Astrocyte (in vitro differentiated cells and primary cell): ENCODE measurements around the gene ANAPC16. TPM values are rescaled to one million over a fixed set of nuclear protein-coding genes. Genes with fewer than 3 reads are reported as not detected.
"Not testable (repeated sequence)": the region's sequence is repeated elsewhere in the genome, so short reads cannot be mapped to it uniquely, and the experiment has no call there.

Experiments
- DNase-seq: peaks from one replicate; pipeline ENCODE4 v3.0.0-alpha.2; 2010; ENCODE audit warnings: low read depth
- FAIRE-seq: peaks from 2 replicates; lab custom pipeline; 2011; peaks lifted over from hg19 to GRCh38; lab: Jason Lieb, UNC
- H2AFZ ChIP-seq: 2 replicates; pipeline ENCODE4 v1.6.0; 2012; ENCODE audit warnings: low read depth, low read length, inconsistent platforms
- H3K27ac ChIP-seq: 2 replicates; pipeline ENCODE4 v1.5.1; 2011; ENCODE audit warnings: low read depth, low read length, inconsistent platforms
- H3K27me3 ChIP-seq: 2 replicates; pipeline ENCODE4 v1.6.0; 2011; ENCODE audit warnings: low read length, inconsistent platforms; ENCODE audit not compliant: insufficient read depth
- H3K36me3 ChIP-seq: 2 replicates; pipeline ENCODE4 v1.5.1; 2011; ENCODE audit warnings: low read length, inconsistent platforms; ENCODE audit not compliant: insufficient read depth
- H3K4me1 ChIP-seq: 2 replicates; pipeline ENCODE4 v1.5.1; 2011; ENCODE audit warnings: low read length, inconsistent platforms; ENCODE audit not compliant: insufficient read depth
- H3K4me2 ChIP-seq: 2 replicates; pipeline ENCODE4 v1.6.0; 2012; ENCODE audit warnings: low read length, inconsistent platforms
- H3K4me3 ChIP-seq: 2 replicates; pipeline ENCODE4 v1.5.1; 2011; ENCODE audit warnings: low read depth, mild to moderate bottlenecking, low read length, inconsistent platforms; ENCODE audit not compliant: insufficient read depth
- H3K79me2 ChIP-seq: 2 replicates; pipeline ENCODE4 v1.6.0; 2012; ENCODE audit warnings: mild to moderate bottlenecking, low read length, inconsistent platforms; ENCODE audit not compliant: insufficient read depth
- H3K9ac ChIP-seq: 2 replicates; pipeline ENCODE4 v1.6.0; 2012; ENCODE audit warnings: mild to moderate bottlenecking, low read length, inconsistent platforms
- H3K9me3 ChIP-seq: 2 replicates; pipeline ENCODE4 v1.5.1; 2012; ENCODE audit warnings: low read depth, mild to moderate bottlenecking, low read length, inconsistent platforms; ENCODE audit not compliant: insufficient read depth
- H4K20me1 ChIP-seq: 2 replicates; pipeline ENCODE4 v1.6.0; 2012; ENCODE audit warnings: low read length, inconsistent platforms; ENCODE audit not compliant: insufficient read depth
- H3K27ac Mint-ChIP-seq: one replicate; pipeline ENCODE4 v1.8.0; 2021; ENCODE audit warnings: mild to moderate bottlenecking, mixed read lengths; ENCODE audit not compliant: unreplicated experiment
- H3K27me3 Mint-ChIP-seq: one replicate; pipeline ENCODE4 v1.8.0; 2021; ENCODE audit warnings: low read depth, mixed read lengths; ENCODE audit not compliant: unreplicated experiment
- H3K36me3 Mint-ChIP-seq: one replicate; pipeline ENCODE4 v1.8.0; 2021; ENCODE audit warnings: low read depth, mixed read lengths; ENCODE audit not compliant: unreplicated experiment
- H3K4me1 Mint-ChIP-seq: one replicate; pipeline ENCODE4 v1.8.0; 2021; ENCODE audit warnings: low read depth, mixed read lengths; ENCODE audit not compliant: unreplicated experiment
- H3K4me3 Mint-ChIP-seq: one replicate; pipeline ENCODE4 v1.8.0; 2021; ENCODE audit warnings: mild to moderate bottlenecking, moderate library complexity, mixed read lengths; ENCODE audit not compliant: unreplicated experiment
- H3K9me3 Mint-ChIP-seq: one replicate; pipeline ENCODE4 v1.8.0; 2021; ENCODE audit warnings: mild to moderate bottlenecking, mixed read lengths; ENCODE audit not compliant: unreplicated experiment
- EZH2 ChIP-seq: IDR thresholded peaks from 2 replicates; pipeline ENCODE4 v1.6.1; 2012; ENCODE audit warnings: mild to moderate bottlenecking, low read length, inconsistent platforms; ENCODE audit not compliant: insufficient read depth
- total RNA-seq: library from RNA; stranded (reverse); gene quantifications from 2 replicates; pipeline ENCODE4 v1.2.1, GENCODE V29; 2021
- TF ChIP-seq, protein P1 (sequence below): IDR thresholded peaks from 2 replicates; pipeline ENCODE4 v1.5.1; 2011; ENCODE audit warnings: low read depth, mild to moderate bottlenecking, inconsistent platforms, low read length, moderate library complexity; ENCODE audit not compliant: insufficient read depth

The ANAPC16 gene
- total RNA-seq, 1 donor from 2014 or later, result 47.3 TPM

DNA sequence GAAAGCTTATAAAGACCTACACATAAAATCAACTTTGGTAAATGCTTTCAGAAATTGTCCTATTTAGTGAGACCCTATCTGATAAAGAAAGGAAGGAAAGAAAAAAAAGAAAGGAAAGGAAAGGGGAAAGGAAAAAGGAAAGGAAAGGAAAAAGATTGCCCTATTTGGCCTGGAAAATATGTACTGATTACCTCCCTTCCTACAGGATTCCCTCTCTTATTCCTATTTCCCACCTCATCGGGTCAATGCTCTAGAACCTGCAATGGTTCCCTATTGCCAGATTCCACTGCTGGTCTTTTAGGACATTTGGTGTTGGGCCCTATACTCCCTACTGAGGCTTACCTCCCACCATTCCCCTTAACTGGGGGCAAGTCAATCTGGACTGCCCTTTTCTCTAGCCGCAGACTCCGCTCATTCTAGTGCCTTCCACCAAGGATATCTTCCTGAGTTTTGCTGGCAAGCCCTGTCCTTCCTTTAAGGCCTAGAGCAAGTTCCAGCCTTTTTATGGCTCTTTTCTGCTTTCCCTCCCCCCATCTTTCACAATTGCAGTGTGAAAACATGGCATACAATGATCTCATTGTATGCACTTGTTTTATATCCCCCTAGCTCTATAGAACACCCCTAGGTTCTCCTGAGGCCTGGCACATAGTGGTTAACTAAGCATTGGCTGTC lies 62.3 kb downstream of the ANAPC16 start:
- peaks cover 11% of the 10 kb centered on the region for H3K4me1 Mint-ChIP-seq
- peak overlapping the region; percentile 67 for H3K27ac Mint-ChIP-seq
- peak overlapping the region; percentile 48 for H3K4me3 Mint-ChIP-seq

DNA sequence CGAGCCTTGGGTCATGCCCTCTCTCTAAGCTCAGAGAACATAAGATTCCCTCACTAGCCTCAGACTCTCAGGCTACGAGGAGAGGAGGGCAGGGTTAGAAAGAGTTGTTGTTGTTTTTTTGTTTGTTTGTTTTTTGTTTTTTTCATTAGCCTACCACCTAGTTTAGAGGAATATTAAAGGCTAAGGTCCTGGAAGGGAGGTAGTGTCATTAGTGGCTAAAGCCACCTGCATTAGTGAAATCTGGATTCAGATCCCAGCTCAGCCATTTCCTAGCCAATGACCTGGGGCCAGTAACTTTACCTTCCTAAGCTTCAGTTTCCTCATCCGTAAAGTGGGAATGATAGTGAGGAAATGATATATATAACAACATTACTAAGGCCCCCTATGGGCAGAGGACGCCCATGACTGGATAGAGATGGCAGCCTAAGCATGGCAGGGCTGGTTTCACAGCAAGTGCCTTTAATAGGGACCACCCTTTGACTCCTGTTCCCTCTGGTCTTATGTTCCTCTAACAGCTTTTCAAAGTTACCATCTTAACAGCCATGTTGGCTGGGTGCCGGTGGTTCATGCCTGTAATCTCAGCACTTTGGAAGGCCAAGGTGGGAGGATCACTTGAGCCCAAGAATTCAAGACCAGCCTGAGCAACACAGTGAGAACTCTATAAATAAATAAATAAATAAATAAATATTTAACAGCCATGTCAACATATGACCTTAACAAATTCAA lies 63.0 kb downstream of the ANAPC16 start:
- no peaks in the 10 kb centered on the region for H3K36me3 ChIP-seq
- peaks cover 27% of the 10 kb centered on the region for H4K20me1 ChIP-seq
- H3K79me2 ChIP-seq, result peaks cover 9% of the 10 kb centered on the region
- H3K27me3 Mint-ChIP-seq, result no peaks in the 10 kb centered on the region
- TF ChIP-seq, protein P1, sequence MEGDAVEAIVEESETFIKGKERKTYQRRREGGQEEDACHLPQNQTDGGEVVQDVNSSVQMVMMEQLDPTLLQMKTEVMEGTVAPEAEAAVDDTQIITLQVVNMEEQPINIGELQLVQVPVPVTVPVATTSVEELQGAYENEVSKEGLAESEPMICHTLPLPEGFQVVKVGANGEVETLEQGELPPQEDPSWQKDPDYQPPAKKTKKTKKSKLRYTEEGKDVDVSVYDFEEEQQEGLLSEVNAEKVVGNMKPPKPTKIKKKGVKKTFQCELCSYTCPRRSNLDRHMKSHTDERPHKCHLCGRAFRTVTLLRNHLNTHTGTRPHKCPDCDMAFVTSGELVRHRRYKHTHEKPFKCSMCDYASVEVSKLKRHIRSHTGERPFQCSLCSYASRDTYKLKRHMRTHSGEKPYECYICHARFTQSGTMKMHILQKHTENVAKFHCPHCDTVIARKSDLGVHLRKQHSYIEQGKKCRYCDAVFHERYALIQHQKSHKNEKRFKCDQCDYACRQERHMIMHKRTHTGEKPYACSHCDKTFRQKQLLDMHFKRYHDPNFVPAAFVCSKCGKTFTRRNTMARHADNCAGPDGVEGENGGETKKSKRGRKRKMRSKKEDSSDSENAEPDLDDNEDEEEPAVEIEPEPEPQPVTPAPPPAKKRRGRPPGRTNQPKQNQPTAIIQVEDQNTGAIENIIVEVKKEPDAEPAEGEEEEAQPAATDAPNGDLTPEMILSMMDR, result no peak
- no peak for TF ChIP-seq EZH2
- peaks cover 11% of the 10 kb centered on the region for H3K4me1 Mint-ChIP-seq
- H3K4me2 ChIP-seq, result no peak overlapping the region
- H3K27ac Mint-ChIP-seq, result no peak overlapping the region
- H3K36me3 Mint-ChIP-seq, result peaks cover 18% of the 10 kb centered on the region
- peak overlapping the region; percentile 4 for H3K4me3 Mint-ChIP-seq
- FAIRE-seq (no peak), DNase-seq (no peak)
- no peaks in the 10 kb centered on the region for H3K9me3 ChIP-seq
- no peak overlapping the region for H3K27ac ChIP-seq
- no peaks in the 10 kb centered on the region for H3K9me3 Mint-ChIP-seq
- H3K9ac ChIP-seq, result no peak overlapping the region
- no peaks in the 10 kb centered on the region for H3K27me3 ChIP-seq
- no peak overlapping the region for H2AFZ ChIP-seq
- H3K4me3 ChIP-seq, result no peak overlapping the region
- H3K4me1 ChIP-seq, result peaks cover 16% of the 10 kb centered on the region

More for the DNA sequence above, 62.3 kb downstream of the ANAPC16 start:
- H3K9me3 ChIP-seq, result no peaks in the 10 kb centered on the region
- Mint-ChIP-seq H3K27me3 (no peaks in the 10 kb centered on the region), H3K9me3 (no peaks in the 10 kb centered on the region), H3K36me3 (peaks cover 18% of the 10 kb centered on the region)
- TF ChIP-seq EZH2, result no peak
- TF ChIP-seq, protein P1, result no peak
- H3K9ac ChIP-seq, result no peak overlapping the region
- H3K4me1 ChIP-seq, result peaks cover 17% of the 10 kb centered on the region
- H3K4me2 ChIP-seq, result no peak overlapping the region
- H3K27me3 ChIP-seq, result no peaks in the 10 kb centered on the region
- peaks cover 9% of the 10 kb centered on the region for H3K79me2 ChIP-seq
- no peaks in the 10 kb centered on the region for H3K36me3 ChIP-seq
- H3K4me3 ChIP-seq, result no peak overlapping the region
- H3K27ac ChIP-seq, result no peak overlapping the region
- H4K20me1 ChIP-seq, result peaks cover 27% of the 10 kb centered on the region
- FAIRE-seq (no peak), DNase-seq (no peak)
- no peak overlapping the region for H2AFZ ChIP-seq

DNA sequence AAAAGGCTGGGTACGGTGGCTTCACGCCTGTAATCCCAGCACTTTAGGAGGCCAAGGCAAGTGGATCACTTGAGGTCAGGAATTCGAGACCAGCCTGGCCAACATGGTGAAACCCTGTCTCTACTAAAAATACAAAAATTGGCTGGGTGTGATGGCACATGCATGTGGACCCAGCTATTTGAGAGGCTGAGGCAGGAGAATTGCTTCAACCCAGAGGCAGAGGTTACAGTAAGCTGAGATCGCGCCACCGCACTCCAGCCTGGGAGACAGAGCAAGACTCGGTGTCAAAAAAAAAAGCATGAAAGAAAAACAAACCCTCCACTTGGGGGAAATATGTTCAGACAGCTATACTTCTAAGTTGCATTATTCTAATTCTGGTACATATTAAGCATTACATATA lies 63.8 kb downstream of the ANAPC16 start:
- H3K9me3 ChIP-seq, H3K27me3 ChIP-seq, H3K27ac Mint-ChIP-seq, DNase-seq, H3K79me2 ChIP-seq, H3K36me3 ChIP-seq, H3K9ac ChIP-seq, H3K4me3 ChIP-seq, H3K27me3 Mint-ChIP-seq, H3K4me3 Mint-ChIP-seq, H3K9me3 Mint-ChIP-seq, H3K4me2 ChIP-seq, H2AFZ ChIP-seq, H3K27ac ChIP-seq, FAIRE-seq: not testable (repeated sequence)
- H4K20me1 ChIP-seq, result peaks cover 22% of the 10 kb centered on the region
- H3K36me3 Mint-ChIP-seq, result peaks cover 18% of the 10 kb centered on the region
- H3K4me1 Mint-ChIP-seq, result peaks cover 11% of the 10 kb centered on the region
- peaks cover 11% of the 10 kb centered on the region for H3K4me1 ChIP-seq
